Activated naive CD8-positive, alpha-beta T cell treated with anti-CD3 and anti-CD28 coated beads, Interleukin-2, amount 10 ng/mL, durations not matched to agents 7 days and 5 days (primary cell): ENCODE measurements around the gene LRRK1. TPM values are rescaled to one million over a fixed set of nuclear protein-coding genes. Genes with fewer than 3 reads are reported as not detected.

Source experiments
- ATAC-seq: fragments of 150-1000 bp; cut with Tn5 transposase; one replicate; pipeline ENCODE4 v1.10.0; 2021; ENCODE audit warnings: low read depth, moderate library complexity
- POLR2A ChIA-PET: fragments of 350-600 bp; sonication (Branson Sonifier 250); formaldehyde crosslinking; loops from one replicate; lab custom pipeline; 2021; ENCODE audit warnings: antibody characterized with exemption; lab: Charles Lee
- DNase-seq: peaks from one replicate; pipeline ENCODE4 v3.0.0; 2021
- H3K27ac Mint-ChIP-seq: one replicate; pipeline ENCODE4 v1.8.0; 2022; ENCODE audit warnings: mild to moderate bottlenecking, mixed read lengths
- H3K27me3 Mint-ChIP-seq: one replicate; pipeline ENCODE4 v1.8.0; 2022; ENCODE audit warnings: mild to moderate bottlenecking, moderate library complexity, mixed read lengths
- H3K36me3 Mint-ChIP-seq: one replicate; pipeline ENCODE4 v1.8.0; 2021; ENCODE audit warnings: mild to moderate bottlenecking, mixed read lengths
- H3K4me1 Mint-ChIP-seq: one replicate; pipeline ENCODE4 v1.8.0; 2021; ENCODE audit warnings: mixed read lengths
- H3K4me3 Mint-ChIP-seq: one replicate; pipeline ENCODE4 v1.8.0; 2022; ENCODE audit warnings: mild to moderate bottlenecking, moderate library complexity, mixed read lengths
- H3K9me3 Mint-ChIP-seq: one replicate; pipeline ENCODE4 v1.8.0; 2021; ENCODE audit warnings: mixed read lengths
- total RNA-seq, 2 experiments: library from RNA; stranded (reverse); gene quantifications; one replicate each; pipeline ENCODE4 v1.2.3, GENCODE V29; 2021

LRRK1 gene
- total RNA-seq, 2 experiments from 2014 or later: 0.48 to 0.97 TPM

DNA sequence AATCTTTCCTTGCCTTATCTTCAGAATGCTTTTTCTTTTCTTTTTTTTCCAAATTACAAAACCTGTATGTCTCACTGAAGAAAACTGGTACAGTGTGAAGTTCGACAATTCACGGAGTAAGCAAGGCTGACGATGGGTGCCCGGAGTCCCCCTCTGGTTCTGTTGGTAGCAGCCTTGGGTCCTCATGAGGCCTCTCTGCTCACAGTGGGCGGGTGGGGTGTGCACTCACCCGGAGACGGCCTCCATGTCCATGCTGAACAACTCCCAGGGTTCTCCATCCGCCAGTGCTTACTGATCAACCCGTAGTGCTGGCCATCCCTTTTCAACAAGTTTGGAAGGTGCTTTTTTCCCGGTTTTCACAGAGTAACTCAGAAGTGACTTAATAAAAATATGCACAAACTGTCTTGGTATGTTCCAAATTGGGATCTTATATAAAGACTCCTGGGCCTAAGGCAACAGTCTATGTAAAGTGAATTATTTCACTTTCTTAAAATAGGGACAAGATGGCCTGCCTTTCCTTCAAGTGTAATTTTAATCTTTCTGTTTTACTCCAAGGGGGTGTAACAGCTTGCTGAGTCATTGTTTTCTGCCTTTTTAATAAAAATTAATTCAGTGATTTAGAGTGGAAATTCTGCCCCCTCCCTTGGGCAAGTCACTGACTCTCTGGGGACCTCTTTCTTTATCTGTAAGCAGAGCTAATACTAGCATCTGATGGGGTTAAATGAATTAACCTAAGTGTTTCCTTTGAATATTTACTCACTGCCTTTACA, 23.7 kb downstream of the LRRK1 start:
- POLR2A ChIA-PET: no interaction called here
- H3K4me3 Mint-ChIP-seq: no peak overlapping the region
- H3K9me3 Mint-ChIP-seq: no peaks in the 10 kb centered on the region
- peaks cover 3% of the 10 kb centered on the region for H3K27me3 Mint-ChIP-seq
- ATAC-seq: no peak
- no peak for DNase-seq
- H3K27ac Mint-ChIP-seq: no peak overlapping the region
- no peaks in the 10 kb centered on the region for H3K4me1 Mint-ChIP-seq
- no peaks in the 10 kb centered on the region for H3K36me3 Mint-ChIP-seq

GRCh38 chr15:100944244-100944895, 25.2 kb downstream of the LRRK1 start:
- Mint-ChIP-seq H3K27ac (no peak overlapping the region), H3K36me3 (no peaks in the 10 kb centered on the region), H3K4me1 (no peaks in the 10 kb centered on the region), H3K27me3 (peaks cover 18% of the 10 kb centered on the region), H3K9me3 (no peaks in the 10 kb centered on the region), H3K4me3 (no peak overlapping the region)
- DNase-seq (no peak), ATAC-seq (no peak)
- POLR2A ChIA-PET: no interaction called here

DNA sequence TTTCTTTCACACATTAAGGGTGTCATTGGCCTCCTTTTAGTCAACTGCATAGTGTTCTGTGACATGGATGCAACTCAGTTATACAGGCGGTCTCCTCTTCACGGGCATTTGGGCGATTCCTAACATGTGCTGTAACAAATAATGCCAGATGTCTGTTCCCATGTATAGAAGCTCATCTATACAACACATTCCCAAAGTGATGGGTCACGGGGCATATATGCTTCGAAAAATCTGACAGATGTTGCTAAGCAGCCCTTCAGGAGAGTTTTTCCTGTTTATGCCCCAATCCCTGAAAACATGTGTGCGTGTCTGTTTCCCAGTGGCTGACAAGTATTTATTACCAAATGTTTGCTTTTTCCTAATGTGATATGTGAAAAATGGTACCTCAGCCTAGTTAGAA, 25.8 kb downstream of the LRRK1 start:
- H3K9me3 Mint-ChIP-seq: no peaks in the 10 kb centered on the region
- no peaks in the 10 kb centered on the region for H3K36me3 Mint-ChIP-seq
- H3K27me3 Mint-ChIP-seq: peaks cover 23% of the 10 kb centered on the region
- no peak for DNase-seq
- no peaks in the 10 kb centered on the region for H3K4me1 Mint-ChIP-seq
- no peak overlapping the region for H3K4me3 Mint-ChIP-seq
- no peak for ATAC-seq
- POLR2A ChIA-PET: no interaction called here
- H3K27ac Mint-ChIP-seq: no peak overlapping the region

GRCh38 chr15:100947760-100948429, 28.7 kb downstream of the LRRK1 start:
- H3K4me3 Mint-ChIP-seq: no peak overlapping the region
- H3K27me3 Mint-ChIP-seq: peaks cover 20% of the 10 kb centered on the region
- POLR2A ChIA-PET: no interaction called here
- ATAC-seq (no peak), DNase-seq (no peak)
- H3K4me1 Mint-ChIP-seq: no peaks in the 10 kb centered on the region
- no peak overlapping the region for H3K27ac Mint-ChIP-seq
- H3K9me3 Mint-ChIP-seq: no peaks in the 10 kb centered on the region
- no peaks in the 10 kb centered on the region for H3K36me3 Mint-ChIP-seq

DNA sequence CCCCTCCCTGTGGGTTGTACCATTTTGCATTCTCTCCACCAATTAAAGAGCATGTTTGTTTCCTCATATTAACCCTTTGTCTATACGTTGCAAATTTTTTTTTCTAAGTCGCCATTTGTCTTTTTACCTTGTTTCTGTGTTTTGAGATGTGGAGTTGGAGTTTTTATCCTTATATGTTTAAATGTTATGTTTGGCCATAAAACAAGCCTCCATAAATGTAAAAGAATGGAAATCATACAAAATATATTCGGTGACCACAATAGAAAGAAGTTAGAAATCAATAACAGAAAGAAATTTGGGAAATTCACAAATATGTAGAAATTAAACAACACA, 29.2 kb downstream of the LRRK1 start:
- ATAC-seq (no peak), DNase-seq (no peak)
- Mint-ChIP-seq H3K4me1 (no peaks in the 10 kb centered on the region), H3K36me3 (no peaks in the 10 kb centered on the region), H3K9me3 (no peaks in the 10 kb centered on the region), H3K4me3 (no peak overlapping the region), H3K27me3 (peaks cover 20% of the 10 kb centered on the region), H3K27ac (no peak overlapping the region)
- POLR2A ChIA-PET: no interaction called here

- Mint-ChIP-seq H3K4me1 (no peaks in the 10 kb centered on the region), H3K27ac (no peak overlapping the region), H3K27me3 (peaks cover 28% of the 10 kb centered on the region), H3K4me3 (no peak overlapping the region), H3K36me3 (no peaks in the 10 kb centered on the region), H3K9me3 (no peaks in the 10 kb centered on the region)
- no peak for DNase-seq
- ATAC-seq: no peak
- POLR2A ChIA-PET: no interaction called here
Measured at GRCh38 chr15:100949691-100950090, 30.5 kb downstream of the LRRK1 start.

DNA sequence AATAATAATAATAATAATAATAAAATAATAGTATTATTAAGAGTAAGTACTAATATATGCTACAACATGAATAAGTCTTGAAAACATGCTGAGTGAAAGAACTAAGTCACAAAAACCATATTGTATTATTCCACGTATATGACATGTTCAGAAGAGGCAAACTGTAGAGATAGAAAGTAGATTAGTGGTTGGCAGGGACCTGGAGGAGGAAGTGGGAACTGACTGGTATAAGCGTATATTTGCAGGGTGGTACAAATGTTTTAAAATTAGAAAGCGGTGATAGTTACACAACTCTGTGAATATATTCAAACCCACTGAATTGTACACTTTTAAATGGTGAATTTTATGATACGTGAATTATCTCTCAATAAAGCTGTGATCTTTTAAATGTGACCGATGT, 32.8 kb downstream of the LRRK1 start:
- Mint-ChIP-seq H3K4me1 (no peaks in the 10 kb centered on the region), H3K36me3 (no peaks in the 10 kb centered on the region), H3K27ac (no peak overlapping the region), H3K4me3 (no peak overlapping the region), H3K27me3 (peaks cover 46% of the 10 kb centered on the region), H3K9me3 (no peaks in the 10 kb centered on the region)
- POLR2A ChIA-PET: no interaction called here
- ATAC-seq: no peak
- no peak for DNase-seq

DNA sequence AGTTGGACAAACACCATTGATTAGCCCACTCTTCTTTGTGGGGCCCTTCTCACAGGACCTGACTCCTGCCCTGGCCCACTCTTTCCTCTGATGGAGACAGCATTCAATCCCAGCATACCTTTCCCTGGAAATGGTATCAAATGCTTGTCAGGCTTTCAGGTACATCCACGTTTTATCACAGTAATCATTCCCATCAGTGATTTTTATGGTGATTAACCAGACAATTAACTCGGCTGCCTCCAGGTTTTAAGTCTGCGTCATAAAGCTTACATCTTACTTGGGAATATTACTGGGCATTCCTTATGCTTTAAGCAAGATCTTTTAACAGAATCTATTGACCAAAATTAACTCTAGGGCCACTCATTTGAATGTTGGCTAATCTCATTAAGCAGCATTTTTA, 33.4 kb downstream of the LRRK1 start:
- DNase-seq: no peak
- H3K27me3 Mint-ChIP-seq: peaks cover 52% of the 10 kb centered on the region
- no peaks in the 10 kb centered on the region for H3K9me3 Mint-ChIP-seq
- no peaks in the 10 kb centered on the region for H3K36me3 Mint-ChIP-seq
- POLR2A ChIA-PET: no interaction called here
- H3K27ac Mint-ChIP-seq: no peak overlapping the region
- no peaks in the 10 kb centered on the region for H3K4me1 Mint-ChIP-seq
- H3K4me3 Mint-ChIP-seq: no peak overlapping the region
- ATAC-seq: no peak

GRCh38 chr15:100958326-100959065, 39.3 kb downstream of the LRRK1 start:
- H3K27me3 Mint-ChIP-seq: peaks cover 48% of the 10 kb centered on the region
- ATAC-seq: no peak
- H3K9me3 Mint-ChIP-seq: no peaks in the 10 kb centered on the region
- no peaks in the 10 kb centered on the region for H3K36me3 Mint-ChIP-seq
- no peak overlapping the region for H3K4me3 Mint-ChIP-seq
- no peaks in the 10 kb centered on the region for H3K4me1 Mint-ChIP-seq
- no peak overlapping the region for H3K27ac Mint-ChIP-seq
- POLR2A ChIA-PET: no interaction called here
- no peak for DNase-seq

- POLR2A ChIA-PET: no interaction called here
- no peak for DNase-seq
- ATAC-seq: no peak
- H3K27me3 Mint-ChIP-seq: peaks cover 41% of the 10 kb centered on the region
- no peaks in the 10 kb centered on the region for H3K9me3 Mint-ChIP-seq
- no peaks in the 10 kb centered on the region for H3K36me3 Mint-ChIP-seq
- no peak overlapping the region for H3K27ac Mint-ChIP-seq
- no peak overlapping the region for H3K4me3 Mint-ChIP-seq
- no peaks in the 10 kb centered on the region for H3K4me1 Mint-ChIP-seq
Measured at GRCh38 chr15:100959066-100960050, 40.2 kb downstream of the LRRK1 start.

DNA sequence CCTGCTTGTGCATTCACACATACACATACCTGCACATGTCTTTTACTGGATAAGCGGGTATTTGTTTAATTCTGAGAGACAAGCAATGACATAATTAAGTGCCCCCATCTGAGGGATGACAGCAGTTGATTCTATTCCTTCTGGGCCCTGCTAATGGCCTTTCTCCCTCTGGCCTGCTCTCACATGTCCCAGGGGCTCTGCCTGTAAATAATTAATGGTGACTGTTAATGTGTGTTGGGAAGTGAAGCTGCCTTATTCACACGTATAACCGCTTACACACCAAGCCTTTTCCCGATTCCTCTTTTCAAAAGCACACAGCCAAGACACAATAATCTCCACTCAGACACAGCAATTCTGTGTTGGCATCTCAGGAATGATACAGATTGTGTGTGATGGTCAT, 47.8 kb downstream of the LRRK1 start:
- H3K4me3 Mint-ChIP-seq: no peak overlapping the region
- no peaks in the 10 kb centered on the region for H3K4me1 Mint-ChIP-seq
- H3K27ac Mint-ChIP-seq: no peak overlapping the region
- DNase-seq (no peak), ATAC-seq (no peak)
- no peaks in the 10 kb centered on the region for H3K36me3 Mint-ChIP-seq
- POLR2A ChIA-PET: no interaction called here
- peaks cover 35% of the 10 kb centered on the region for H3K27me3 Mint-ChIP-seq
- H3K9me3 Mint-ChIP-seq: no peaks in the 10 kb centered on the region

DNA sequence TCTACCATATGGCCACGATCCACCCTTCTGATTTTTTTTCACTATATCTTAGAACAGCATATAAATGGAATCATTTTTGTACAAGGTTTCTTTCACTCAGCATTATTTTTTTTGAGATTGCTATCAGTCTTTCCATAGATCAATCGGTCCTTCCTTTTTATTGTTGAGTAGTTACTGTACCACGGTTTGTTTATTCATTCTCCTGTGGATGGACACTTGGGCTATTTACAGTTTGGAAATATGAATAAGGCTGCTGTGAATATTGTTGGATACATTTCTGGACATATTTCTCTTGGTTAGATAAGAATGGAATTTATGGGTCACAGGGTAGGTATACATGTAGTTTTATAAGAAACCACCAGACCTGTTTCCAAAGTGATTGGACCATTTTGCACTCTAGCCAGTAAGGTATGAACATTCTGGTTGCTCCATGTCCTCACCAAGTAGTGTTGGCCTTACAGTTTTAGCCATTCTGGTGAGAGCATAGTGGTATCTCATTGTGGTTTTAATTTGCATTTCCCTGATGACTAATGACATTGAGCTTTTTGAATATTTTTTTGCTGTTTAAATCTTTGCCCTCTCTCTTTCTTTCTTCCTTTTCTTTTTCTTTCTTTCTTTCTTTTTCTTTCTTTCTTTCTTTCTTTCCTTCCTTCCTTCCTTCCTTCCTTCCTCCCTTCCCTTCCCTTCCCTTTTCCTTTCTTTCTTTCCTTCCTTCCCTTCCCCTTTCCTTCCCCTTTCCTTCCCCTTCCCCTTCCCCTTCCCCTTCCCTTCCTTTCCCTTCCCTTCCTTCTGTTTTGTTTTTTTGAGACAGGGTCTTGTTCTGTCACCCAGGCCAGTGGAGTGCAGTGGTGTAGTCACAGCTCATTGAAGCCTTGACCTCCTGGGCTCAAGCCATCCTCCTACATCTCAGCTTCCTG, 49.2 kb downstream of the LRRK1 start:
- POLR2A ChIA-PET: no interaction called here
- Mint-ChIP-seq H3K9me3 (no peaks in the 10 kb centered on the region), H3K36me3 (no peaks in the 10 kb centered on the region), H3K4me3 (no peak overlapping the region), H3K4me1 (no peaks in the 10 kb centered on the region), H3K27me3 (peaks cover 43% of the 10 kb centered on the region), H3K27ac (no peak overlapping the region)
- DNase-seq (no peak), ATAC-seq (no peak)
